H1 (cell line): ENCODE results near the gene ARAP2.

Source experiments
- ASH2L ChIP-seq: fragments of 200-600, 300-600 bp; sonication (generic); IDR thresholded peaks from one replicate; pipeline ENCODE4 v1.7.1; 2017; ENCODE audit warnings: low read length
- CBX8 ChIP-seq: fragments of 300-800, 300-1000 bp; sonication (generic); IDR thresholded peaks from 2 replicates; pipeline ENCODE4 v1.7.1; 2016; ENCODE audit warnings: low read depth, low read length, borderline replicate concordance
- CHD1 ChIP-seq: IDR thresholded peaks from 2 replicates; pipeline ENCODE4 v1.6.1; 2012; ENCODE audit warnings: low read depth, low read length, improper control_type of control experiment
- CHD2 ChIP-seq: IDR thresholded peaks from 2 replicates; pipeline ENCODE4 v1.6.1; 2012; ENCODE audit warnings: low read length, improper control_type of control experiment
- EP300 ChIP-seq, 2 experiments: IDR thresholded peaks; 1 replicate in 1 of 2; 2 replicates in 1 of 2; pipeline ENCODE4 v1.6.1; 2011 to 2012; ENCODE audit warnings: low read depth in 2 of 2, low read length in 2 of 2, mild to moderate bottlenecking in 2 of 2, borderline replicate concordance in 1 of 2, inconsistent platforms in 1 of 2, moderate library complexity in 1 of 2
- EZH2 ChIP-seq: fragments of 200-600 bp; sonication (generic); IDR thresholded peaks from 2 replicates; pipeline ENCODE4 v1.7.1; 2012; ENCODE audit warnings: low read depth, mild to moderate bottlenecking, moderate library complexity, low read length, inconsistent platforms; ENCODE audit not compliant: severe bottlenecking
- HDAC2 ChIP-seq, 2 experiments: fragments of 300-600 bp in 1 of 2; sonication (generic) in 1 of 2; IDR thresholded peaks; 2 replicates each; pipeline ENCODE4 v1.6.1; 2011 to 2012; ENCODE audit warnings: low read depth in 2 of 2, low read length in 2 of 2, mild to moderate bottlenecking in 2 of 2, moderate library complexity in 2 of 2, borderline replicate concordance in 1 of 2, inconsistent platforms in 1 of 2
- POLR2A ChIP-seq, 2 experiments: IDR thresholded peaks; 1 replicate in 1 of 2; 2 replicates in 1 of 2; pipeline ENCODE4 v1.6.1; 2011; ENCODE audit warnings: low read depth in 2 of 2, low read length in 2 of 2, mild to moderate bottlenecking in 2 of 2; ENCODE audit errors: control extremely low read depth in 1 of 2
- POLR2AphosphoS5 ChIP-seq: IDR thresholded peaks from 2 replicates; pipeline ENCODE4 v1.6.1; 2011; ENCODE audit warnings: low read depth, low read length
- RFX5 ChIP-seq: IDR thresholded peaks from 2 replicates; pipeline ENCODE4 v1.6.1; 2011; ENCODE audit warnings: low read depth, low read length, improper control_type of control experiment, borderline replicate concordance
- RNF2 ChIP-seq: fragments of 200-900, 300-1000 bp; sonication (generic); IDR thresholded peaks from 2 replicates; pipeline ENCODE4 v1.7.1; 2016; ENCODE audit warnings: borderline replicate concordance, low read depth, mild to moderate bottlenecking, antibody characterized with exemption, low read length; ENCODE audit not compliant: poor library complexity, severe bottlenecking; ENCODE audit errors: missing control alignments
- SP1 ChIP-seq: IDR thresholded peaks from 2 replicates; pipeline ENCODE4 v1.6.1; 2011; ENCODE audit warnings: low read depth, low read length
- TAF1 ChIP-seq: IDR thresholded peaks from 2 replicates; pipeline ENCODE4 v1.6.1; 2011; ENCODE audit warnings: mild to moderate bottlenecking, low read depth, low read length
- TF ChIP-seq, protein P1 (sequence below), 3 experiments: IDR thresholded peaks; 1 replicate in 2 of 3; 2 replicates in 1 of 3; pipeline versions ENCODE4 v1.5.1 to v1.6.1; 2011; ENCODE audit warnings: low read length in 3 of 3, mild to moderate bottlenecking in 3 of 3, inconsistent platforms in 2 of 3, low read depth in 1 of 3, moderate library complexity in 1 of 3; ENCODE audit not compliant: insufficient read depth in 1 of 3; ENCODE audit errors: control extremely low read depth in 1 of 3

DNA sequence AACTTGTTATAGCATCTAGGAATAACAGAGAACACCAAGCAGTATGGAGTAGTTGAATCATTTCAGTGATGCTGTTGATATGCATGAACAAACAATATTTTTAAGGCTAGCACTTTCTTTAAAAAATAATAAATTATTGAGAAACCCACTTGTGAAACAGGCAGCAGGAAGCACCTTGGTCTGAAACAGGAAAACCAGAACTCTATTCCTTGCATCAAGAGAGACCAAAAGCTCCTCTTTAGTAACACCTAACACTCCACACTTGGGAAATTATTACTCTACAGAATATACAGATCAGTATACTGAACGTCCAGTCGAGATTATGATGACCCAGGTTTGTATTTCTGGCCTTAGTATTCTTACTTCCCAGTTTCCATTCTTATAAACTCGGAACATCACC lies 129.0 kb downstream of the ARAP2 start:
- TF ChIP-seq EZH2, result no peak
- TF ChIP-seq, protein P1, sequence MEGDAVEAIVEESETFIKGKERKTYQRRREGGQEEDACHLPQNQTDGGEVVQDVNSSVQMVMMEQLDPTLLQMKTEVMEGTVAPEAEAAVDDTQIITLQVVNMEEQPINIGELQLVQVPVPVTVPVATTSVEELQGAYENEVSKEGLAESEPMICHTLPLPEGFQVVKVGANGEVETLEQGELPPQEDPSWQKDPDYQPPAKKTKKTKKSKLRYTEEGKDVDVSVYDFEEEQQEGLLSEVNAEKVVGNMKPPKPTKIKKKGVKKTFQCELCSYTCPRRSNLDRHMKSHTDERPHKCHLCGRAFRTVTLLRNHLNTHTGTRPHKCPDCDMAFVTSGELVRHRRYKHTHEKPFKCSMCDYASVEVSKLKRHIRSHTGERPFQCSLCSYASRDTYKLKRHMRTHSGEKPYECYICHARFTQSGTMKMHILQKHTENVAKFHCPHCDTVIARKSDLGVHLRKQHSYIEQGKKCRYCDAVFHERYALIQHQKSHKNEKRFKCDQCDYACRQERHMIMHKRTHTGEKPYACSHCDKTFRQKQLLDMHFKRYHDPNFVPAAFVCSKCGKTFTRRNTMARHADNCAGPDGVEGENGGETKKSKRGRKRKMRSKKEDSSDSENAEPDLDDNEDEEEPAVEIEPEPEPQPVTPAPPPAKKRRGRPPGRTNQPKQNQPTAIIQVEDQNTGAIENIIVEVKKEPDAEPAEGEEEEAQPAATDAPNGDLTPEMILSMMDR (IDR thresholded peaks at IDR 0.05; ENCODE audit: control extremely low read depth in 1 of 3, insufficient read depth in 1 of 3, low read depth in 1 of 3, low read length in 3 of 3), result no peak
- TF ChIP-seq POLR2A (IDR thresholded peaks at IDR 0.05; ENCODE audit: control extremely low read depth in 1 of 2, low read depth in 2 of 2, low read length in 2 of 2), result no peak
- TF ChIP-seq POLR2AphosphoS5, result no peak
- no peak for TF ChIP-seq TAF1
- TF ChIP-seq ASH2L, result no peak
- no peak for TF ChIP-seq CHD1
- no peak for TF ChIP-seq RNF2
- no peak for TF ChIP-seq SP1
- no peak for TF ChIP-seq CHD2
- no peak for TF ChIP-seq RFX5
- no peak for TF ChIP-seq HDAC2 (IDR thresholded peaks at IDR 0.05; ENCODE audit: borderline replicate concordance in 1 of 2, low read depth in 2 of 2, low read length in 2 of 2)
- TF ChIP-seq CBX8, result no peak
- no peak for TF ChIP-seq EP300 (IDR thresholded peaks at IDR 0.05; ENCODE audit: borderline replicate concordance in 1 of 2, low read depth in 2 of 2, low read length in 2 of 2)
